Brain microvascular endothelial cell (primary cell): ENCODE measurements around the gene SLC35G1.
A peak's percentile ranks its signal among the peaks of the same experiment; 100 is the strongest.

Experiments
- DNase-seq: peaks from one replicate; pipeline ENCODE4 v3.0.0-alpha.2; 2020
- H3K27ac ChIP-seq: fragments of 250-450 bp; sonication (Bioruptor Pico); 2 replicates; pipeline ENCODE4 v1.5.1; 2020; ENCODE audit warnings: mild to moderate bottlenecking, moderate library complexity
- H3K27me3 ChIP-seq: fragments of 250-450 bp; sonication (Bioruptor Pico); replicated peaks from 2 replicates; pipeline ENCODE4 v1.5.1; 2020; ENCODE audit warnings: mild to moderate bottlenecking
- H3K36me3 ChIP-seq: fragments of 250-450 bp; sonication (Bioruptor Pico); replicated peaks from 2 replicates; pipeline ENCODE4 v1.5.1; 2020; ENCODE audit warnings: mild to moderate bottlenecking
- H3K4me3 ChIP-seq: 2 replicates; pipeline ENCODE4 v1.5.1; 2011; ENCODE audit warnings: low read depth, mild to moderate bottlenecking, control low read depth, low read length, moderate library complexity
- in situ Hi-C: cut with HindIII; loops from 2 replicates; pipeline ENCODE4 v1.10.0; 2017; ENCODE audit warnings: low sequenced_read_pairs, low pct_ligation_motif_present
- TF ChIP-seq, protein P1 (sequence below): IDR thresholded peaks from 2 replicates; pipeline ENCODE4 v1.5.1; 2011; ENCODE audit warnings: low read depth, mild to moderate bottlenecking, moderate library complexity, low read length, control low read depth, inconsistent platforms; ENCODE audit errors: missing control alignments

SLC35G1 gene

DNA sequence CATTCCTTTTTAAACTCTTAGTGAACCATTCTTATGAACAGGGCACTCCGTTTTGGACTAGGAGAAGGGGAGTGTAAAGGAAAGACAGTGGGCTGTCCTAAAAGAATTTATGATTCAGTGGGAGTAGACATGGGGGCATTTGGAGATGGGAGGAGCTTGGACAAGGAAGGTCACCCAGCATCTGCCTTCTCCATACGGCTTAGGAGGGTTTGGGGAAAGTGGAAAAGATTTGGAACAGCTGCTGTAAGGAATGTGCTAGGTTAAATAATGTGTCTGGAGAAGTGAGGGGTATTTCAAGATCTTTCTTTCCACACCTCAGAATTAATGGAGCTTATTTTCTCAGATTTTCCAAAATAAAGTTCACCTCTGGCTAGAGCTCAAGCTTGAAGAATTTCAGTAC is 24.0 kb downstream of the SLC35G1 start:
- no peak overlapping the region for H3K4me3 ChIP-seq
- H3K36me3 ChIP-seq: no peaks in the 10 kb centered on the region
- no peaks in the 10 kb centered on the region for H3K27me3 ChIP-seq
- in situ Hi-C loops: loop anchor here (25.0 kb wide), 1 partner anchor 394 kb away; no protein-coding TSS in a partner anchor
- no peak overlapping the region for H3K27ac ChIP-seq
- TF ChIP-seq, protein P1, sequence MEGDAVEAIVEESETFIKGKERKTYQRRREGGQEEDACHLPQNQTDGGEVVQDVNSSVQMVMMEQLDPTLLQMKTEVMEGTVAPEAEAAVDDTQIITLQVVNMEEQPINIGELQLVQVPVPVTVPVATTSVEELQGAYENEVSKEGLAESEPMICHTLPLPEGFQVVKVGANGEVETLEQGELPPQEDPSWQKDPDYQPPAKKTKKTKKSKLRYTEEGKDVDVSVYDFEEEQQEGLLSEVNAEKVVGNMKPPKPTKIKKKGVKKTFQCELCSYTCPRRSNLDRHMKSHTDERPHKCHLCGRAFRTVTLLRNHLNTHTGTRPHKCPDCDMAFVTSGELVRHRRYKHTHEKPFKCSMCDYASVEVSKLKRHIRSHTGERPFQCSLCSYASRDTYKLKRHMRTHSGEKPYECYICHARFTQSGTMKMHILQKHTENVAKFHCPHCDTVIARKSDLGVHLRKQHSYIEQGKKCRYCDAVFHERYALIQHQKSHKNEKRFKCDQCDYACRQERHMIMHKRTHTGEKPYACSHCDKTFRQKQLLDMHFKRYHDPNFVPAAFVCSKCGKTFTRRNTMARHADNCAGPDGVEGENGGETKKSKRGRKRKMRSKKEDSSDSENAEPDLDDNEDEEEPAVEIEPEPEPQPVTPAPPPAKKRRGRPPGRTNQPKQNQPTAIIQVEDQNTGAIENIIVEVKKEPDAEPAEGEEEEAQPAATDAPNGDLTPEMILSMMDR: no peak
- no peak for DNase-seq

DNA sequence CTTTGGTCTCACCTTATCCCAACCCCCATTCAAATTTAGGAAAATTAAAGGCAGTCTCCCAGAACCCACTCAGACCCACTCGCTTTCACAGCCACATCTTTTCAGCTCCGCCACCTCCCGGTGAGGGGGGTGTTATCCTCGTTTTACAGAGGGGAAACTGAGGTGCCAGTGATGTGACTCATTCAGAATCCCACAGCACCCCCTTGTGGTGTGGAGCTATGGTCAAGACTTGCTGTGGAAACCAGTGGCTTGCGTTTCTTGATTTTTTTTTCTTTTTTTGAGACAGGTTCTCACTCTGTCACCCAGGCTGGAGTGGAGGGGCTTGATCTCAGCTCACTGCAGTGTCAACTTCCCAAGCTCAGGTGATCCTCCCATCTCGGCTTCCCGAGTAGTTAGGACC is 27.6 kb downstream of the SLC35G1 start:
- H3K27me3 ChIP-seq: no peaks in the 10 kb centered on the region
- no peak for DNase-seq
- in situ Hi-C loops: loop anchor here (25.0 kb wide), 1 partner anchor 391 kb away; no protein-coding TSS in a partner anchor
- no peaks in the 10 kb centered on the region for H3K36me3 ChIP-seq
- TF ChIP-seq, protein P1: peak; percentile 59
- H3K27ac ChIP-seq: no peak overlapping the region
- H3K4me3 ChIP-seq: no peak overlapping the region

DNA sequence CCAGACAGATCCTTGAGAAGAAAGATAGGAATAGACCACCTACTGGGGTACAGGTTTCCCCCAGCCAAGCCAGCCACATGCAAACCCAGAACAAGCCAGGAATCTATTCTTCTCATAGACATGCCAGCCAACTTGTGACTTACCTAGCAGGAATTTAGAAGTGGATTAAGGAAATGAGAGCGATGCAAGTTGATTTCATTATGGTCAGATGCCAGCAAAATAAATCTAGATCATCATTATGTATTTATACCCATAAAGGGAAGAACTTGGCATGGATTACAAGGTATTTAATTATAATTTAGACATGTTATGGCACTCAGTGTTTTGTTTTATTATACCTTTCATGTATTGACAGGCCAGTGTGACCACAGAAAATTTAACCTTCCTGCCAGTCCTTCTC is 32.8 kb downstream of the SLC35G1 start:
- in situ Hi-C loops: no loop called here
- Histone ChIP-seq H3K4me3 (no peak overlapping the region), H3K27ac (no peak overlapping the region), H3K27me3 (no peaks in the 10 kb centered on the region), H3K36me3 (no peaks in the 10 kb centered on the region)
- TF ChIP-seq, protein P1: no peak
- no peak for DNase-seq

DNA sequence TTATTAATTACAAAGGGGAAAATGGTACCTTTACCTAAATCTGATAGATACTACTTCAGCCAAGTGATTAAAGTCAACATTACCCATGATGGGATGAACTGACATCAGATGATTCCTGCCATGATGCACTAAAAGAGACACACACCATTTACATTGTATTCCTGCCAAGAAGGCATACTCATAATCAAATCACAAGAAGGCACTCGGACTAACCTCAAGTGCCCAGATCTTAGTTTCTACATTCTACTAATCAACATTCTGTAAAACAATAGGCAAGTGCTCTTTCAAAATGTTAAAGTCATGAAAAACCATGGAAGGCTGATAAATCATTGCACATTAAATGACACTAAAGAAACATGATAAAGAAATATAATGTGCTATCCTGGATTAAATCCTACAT is 44.4 kb downstream of the SLC35G1 start:
- TF ChIP-seq, protein P1: no peak
- H3K27ac ChIP-seq: no peak overlapping the region
- no peak overlapping the region for H3K4me3 ChIP-seq
- H3K27me3 ChIP-seq: no peaks in the 10 kb centered on the region
- H3K36me3 ChIP-seq: no peaks in the 10 kb centered on the region
- no peak for DNase-seq
- in situ Hi-C loops: no loop called here

DNA sequence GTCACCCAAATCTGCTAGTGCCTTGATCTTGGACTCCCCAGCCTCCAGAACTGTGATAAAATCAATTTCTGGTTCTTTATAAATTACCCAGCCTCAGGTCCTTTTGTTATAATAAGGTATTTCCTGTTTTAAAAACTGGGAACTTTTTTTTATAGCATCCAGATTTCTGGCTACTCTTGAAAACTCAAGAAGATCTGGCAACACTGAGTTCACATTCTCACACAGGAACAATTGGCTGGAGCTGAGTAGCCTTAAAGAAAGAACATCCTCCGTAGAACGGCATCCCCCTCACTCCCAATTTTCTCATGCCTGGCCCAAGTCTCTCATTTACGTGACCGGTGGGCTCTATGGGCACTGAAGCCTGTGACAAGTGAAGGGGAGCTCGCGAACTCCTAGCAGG is 47.1 kb downstream of the SLC35G1 start:
- in situ Hi-C loops: no loop called here
- Histone ChIP-seq H3K27me3 (no peaks in the 10 kb centered on the region), H3K36me3 (no peaks in the 10 kb centered on the region), H3K4me3 (no peak overlapping the region), H3K27ac (no peak overlapping the region)
- TF ChIP-seq, protein P1: no peak
- DNase-seq: no peak

DNA sequence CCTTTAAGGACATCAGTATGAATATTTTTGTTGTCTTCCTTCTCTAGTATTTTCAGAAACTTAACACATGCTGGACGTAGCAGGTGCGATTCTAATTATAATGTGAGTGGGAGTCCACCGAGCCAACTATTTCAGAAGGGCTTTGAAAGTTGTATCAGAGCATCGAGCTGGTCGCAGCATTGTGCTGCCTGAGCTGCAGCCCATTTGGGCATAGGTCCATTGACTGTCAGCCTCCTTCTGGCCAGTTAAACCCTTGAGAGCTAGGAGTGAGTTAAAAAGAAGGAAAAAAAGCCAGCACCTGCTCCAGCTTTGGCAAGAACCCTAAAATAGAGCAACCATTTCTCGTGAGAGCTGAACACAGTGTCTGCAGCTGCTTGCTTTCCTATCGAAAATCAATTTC is 47.8 kb downstream of the SLC35G1 start:
- Histone ChIP-seq H3K27ac (no peak overlapping the region), H3K27me3 (no peaks in the 10 kb centered on the region), H3K36me3 (no peaks in the 10 kb centered on the region), H3K4me3 (no peak overlapping the region)
- TF ChIP-seq, protein P1: no peak
- in situ Hi-C loops: no loop called here
- DNase-seq: no peak
